Measurements from ENCODE around the gene CCSER1.

DNA sequence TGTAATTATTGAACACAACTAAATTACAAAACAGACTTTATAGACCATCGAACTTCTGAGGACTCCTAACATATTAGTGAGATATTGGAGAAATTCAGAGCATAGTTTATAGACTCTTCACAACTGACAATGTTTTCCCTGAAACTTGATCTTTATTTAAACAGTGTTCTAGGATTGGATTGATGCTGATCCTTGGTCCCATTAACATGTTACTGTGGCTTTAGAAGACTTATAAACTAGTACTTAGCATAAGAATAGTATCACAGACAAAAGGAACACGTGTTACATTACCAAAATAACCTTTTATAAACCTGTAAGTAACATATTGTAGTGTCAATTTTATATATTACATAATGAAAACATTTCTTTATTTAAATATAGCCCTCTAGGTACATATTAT is 689.6 kb downstream of the CCSER1 start:
- no peak for TF ChIP-seq POLR2AphosphoS5 (IDR thresholded peaks at IDR 0.05; ENCODE audit: borderline replicate concordance, low read depth, low read length)
- no peak for TF ChIP-seq EZH2 (IDR thresholded peaks at IDR 0.05)

Measured in SK-N-MC (cell line).